Ureter (tissue), 1 donor: ENCODE data around the gene BCL2A1. TPM values are rescaled to one million over a fixed set of nuclear protein-coding genes. Genes with fewer than 3 reads are reported as not detected.
"Not testable (repeated sequence)": the region's sequence is repeated elsewhere in the genome, so short reads cannot be mapped to it uniquely, and the experiment has no call there.

Source experiments
- DNase-seq: peaks from one replicate; pipeline ENCODE4 v3.0.0-alpha.2; 2020; ENCODE audit warnings: low spot score
- total RNA-seq: library from RNA; stranded (reverse); gene quantifications from one replicate; pipeline ENCODE4 v1.2.4, GENCODE V29; 2023
- donor health status: DM: yes; HTN: yes; CAD: no.

Gene BCL2A1
- total RNA-seq, 1 donor from 2014 or later, result 0.83 TPM

DNA sequence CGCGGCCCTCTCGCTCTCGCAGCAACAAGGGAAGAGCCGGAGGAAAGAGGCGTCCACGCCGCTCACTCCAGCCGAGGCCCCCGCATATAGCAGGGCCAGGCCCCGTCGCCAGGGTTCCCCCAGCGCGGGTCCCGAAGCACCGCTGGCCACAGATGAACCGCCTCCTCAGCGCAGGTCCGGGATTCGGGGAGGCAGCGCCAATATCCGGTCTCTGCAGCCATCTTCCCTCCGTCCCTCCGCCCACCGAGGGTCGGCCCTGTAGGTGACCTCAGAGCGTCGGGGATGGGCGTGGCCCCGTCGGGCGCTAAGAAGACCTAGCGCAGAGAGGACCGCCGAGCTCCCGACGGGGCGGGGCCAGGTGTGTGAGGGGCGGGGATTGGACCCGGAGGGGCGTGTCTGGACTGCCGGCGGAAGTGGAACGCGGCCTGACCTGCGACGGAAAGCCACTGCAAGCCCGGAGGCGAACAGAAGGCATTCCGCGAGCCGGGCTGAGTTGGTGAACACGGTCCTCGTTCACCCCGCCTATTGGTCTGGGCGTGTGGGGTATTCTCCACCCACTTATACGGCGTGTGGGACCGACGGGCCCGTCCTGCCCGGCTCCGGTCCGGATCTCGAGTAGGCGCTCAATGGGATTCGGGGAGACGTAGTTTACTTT lies 47.4 kb downstream of the BCL2A1 start:
- DNase-seq, result peak; percentile 97

DNA sequence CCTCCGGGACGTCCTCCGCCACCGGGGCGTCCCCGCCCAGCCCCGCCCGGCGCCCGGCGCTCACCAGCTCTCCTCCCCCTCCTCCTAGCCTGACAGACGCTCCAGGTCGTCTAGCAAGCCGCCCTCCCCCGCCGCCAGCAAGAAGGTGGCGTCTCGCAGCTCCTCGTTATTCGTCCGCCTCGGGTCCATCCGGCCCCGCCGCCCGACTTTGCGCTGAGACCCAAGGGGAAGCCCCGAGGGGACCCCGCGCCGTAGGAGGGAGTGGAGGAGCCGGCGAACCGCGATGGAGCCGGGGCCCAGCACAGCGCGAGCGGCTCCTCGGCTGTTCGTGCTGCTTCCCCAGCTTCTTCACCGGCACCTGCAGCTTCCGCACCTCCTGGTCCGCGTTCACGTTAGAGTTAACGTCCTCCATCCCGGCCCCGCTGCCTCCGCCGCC lies 47.9 kb downstream of the BCL2A1 start:
- peak; percentile 59 for DNase-seq

DNA sequence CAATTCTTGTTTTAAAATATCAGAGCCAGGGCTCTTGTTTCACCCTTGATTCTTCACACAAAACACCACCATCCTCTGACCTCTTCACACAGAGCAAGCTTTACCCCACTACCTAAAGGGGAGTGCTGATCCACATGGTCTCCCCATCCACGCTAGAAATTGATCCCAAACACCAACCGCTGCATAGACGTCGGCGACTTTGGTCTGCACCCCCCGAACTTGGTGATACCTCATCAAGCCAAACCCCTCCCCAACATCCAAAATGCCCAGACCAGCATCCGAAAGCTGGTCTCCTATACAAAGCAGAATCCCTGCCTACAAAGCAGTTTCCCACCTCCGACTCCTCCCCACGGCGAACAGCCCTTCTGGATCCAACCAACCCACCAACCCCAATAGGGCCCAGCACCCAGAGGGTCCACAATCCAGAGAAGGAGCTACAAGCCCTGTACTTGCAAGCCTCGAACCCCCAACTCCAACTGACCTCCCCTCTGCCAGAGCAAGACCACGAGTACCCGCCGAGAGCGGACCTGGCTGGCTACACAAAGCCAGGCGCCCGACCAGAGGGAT lies 48.4 kb downstream of the BCL2A1 start:
- DNase-seq, result no peak

DNA sequence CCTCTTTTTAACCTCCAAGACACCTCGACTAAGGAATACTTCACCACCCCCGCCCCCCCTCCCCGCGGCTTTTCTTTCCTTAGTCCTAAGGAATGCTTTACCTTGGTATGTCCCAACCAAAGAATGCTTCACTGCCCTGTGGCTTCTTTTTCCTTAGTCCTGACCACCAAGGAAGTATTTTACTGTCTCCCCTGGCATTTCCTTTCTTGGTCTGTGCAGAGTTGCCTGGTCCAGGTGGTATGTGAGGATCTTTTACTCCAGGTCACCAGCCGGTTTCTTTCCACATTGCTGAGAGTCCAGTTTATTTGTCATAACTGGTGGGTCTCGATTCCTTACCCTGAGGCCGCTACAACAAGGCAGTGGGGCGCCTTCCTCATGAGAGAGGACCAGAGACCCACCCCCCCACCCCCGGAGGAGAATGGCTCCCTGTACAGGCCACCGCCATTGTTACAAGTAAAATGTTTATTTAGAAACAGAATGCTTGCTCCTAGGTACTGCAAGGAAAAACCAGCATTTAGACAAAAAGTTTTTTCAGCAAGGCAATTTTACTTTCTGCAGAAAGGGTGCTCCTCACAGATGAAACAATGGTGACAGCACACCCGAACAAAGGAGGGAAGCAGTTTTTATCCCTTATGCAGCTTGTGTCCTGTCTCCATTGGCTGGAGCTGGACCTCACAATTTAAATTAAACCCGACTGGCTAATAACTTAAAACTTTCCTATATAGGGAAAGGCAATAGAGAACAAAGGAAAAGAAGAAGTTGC lies 51.1 kb downstream of the BCL2A1 start:
- no peak for DNase-seq

DNA sequence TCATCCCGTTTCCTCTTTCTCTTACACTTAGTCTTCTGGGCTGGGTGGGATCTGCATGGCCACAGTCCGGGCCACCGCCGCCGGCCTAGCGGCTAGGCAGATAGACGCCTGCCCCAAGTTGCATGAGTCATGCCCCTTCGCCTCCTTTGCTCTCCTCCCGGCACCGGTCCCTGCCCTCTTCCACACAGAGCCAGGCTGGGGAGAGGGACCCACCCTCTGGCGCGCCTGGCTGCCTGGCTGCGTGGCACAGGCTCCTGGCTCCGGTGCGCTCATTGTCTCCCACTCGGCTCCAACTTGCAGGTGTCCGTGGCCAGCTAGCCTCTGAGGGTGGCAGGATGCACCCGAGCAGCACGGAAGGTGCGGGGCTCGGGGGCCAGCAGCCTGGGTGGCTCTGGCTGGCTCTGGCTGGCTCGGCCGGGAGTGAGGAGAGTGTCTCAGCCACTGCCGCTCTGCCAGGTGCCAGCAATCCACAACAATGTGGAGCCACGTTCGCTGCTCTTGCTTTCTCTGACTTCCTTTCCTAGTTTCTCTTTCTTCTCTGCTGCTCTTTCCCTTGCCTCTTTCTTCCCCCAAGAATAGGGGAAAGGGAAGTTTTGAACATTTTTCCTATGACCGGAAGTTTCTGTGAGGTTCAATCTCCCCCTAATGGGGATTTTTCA lies 51.8 kb downstream of the BCL2A1 start:
- no peak for DNase-seq

DNA sequence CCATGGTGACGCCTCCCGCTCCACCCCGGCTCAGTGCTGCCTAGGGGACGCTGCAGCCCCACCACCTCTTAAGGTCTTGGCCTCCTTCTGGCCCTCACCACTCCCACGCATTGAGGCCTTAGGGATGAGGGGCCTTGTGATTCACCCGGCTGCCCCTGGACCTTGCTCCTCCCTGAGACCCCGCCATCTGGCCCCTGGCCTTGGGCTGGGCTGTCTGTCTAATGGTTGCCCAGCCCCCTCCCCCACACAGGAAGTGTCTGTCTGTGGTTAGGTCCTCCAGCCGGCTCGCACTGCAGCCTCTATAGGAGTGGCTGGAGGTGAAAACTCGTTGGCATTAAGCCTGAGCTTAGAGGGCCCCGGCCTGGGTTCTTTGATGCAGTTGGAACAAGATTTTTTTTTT lies 52.7 kb downstream of the BCL2A1 start:
- no peak for DNase-seq

DNA sequence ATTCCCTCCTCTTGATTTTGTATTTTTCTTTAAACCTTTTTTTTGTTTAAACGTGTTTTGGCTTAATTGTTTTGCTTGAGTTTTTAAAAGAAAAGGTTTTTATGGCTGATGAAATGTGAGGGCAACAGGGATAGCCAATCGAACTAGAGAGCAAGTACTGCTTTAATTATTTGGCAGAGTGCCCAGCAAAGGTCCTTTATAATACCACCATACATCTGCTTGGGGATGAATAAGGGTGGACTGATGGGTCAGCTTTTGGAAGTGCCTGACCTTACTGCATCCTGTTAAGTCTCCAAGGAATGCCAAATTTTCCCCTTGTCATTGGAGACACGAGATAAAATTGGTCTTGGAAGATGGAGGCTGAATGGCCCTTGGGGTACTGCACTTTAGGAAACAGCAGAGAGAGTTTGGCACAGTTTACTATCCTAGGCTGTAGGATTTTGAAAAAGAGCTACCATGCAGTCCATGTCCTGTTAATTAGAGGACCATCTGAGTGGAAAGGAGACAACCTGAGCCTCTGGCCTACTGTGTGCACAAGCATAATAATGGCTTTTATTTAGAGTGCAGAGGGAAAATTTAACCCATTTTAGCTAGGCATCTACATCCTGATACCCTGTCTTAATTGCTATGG lies 54.4 kb downstream of the BCL2A1 start:
- no peak for DNase-seq

DNA sequence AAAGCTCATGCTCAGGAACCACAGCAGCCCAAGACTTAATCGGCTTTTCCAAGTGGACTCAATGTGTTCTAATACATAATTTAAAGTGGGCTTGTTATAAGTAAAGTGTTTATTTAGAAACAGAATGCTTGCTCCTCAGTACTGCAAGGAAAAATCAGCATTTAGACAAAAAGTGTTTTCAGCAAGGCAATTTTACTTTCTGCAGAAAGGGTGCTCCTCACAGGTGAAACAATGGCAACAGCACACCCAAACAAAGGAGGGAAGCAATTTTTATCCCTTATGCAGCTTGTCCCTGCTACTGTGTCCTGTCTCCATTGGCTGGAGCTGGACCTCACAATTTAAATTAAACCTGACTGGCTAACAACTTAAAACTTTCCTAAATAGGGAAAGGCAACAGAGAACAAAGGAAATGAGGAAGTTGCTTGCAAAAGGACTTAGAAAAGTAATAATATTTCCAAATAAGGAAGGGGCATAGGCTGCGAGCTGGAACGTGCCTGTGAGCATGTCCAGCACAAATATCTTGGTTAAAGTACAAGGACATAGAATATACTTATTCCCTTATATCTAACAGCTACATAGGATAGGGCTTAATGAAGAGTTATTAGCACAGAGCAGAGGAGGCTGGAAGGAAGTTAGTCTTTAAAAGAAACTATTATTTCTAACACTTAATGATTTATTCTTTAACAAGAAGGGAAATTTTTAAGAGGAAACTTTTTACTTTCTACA lies 55.1 kb downstream of the BCL2A1 start:
- DNase-seq, result not testable (repeated sequence)

DNA sequence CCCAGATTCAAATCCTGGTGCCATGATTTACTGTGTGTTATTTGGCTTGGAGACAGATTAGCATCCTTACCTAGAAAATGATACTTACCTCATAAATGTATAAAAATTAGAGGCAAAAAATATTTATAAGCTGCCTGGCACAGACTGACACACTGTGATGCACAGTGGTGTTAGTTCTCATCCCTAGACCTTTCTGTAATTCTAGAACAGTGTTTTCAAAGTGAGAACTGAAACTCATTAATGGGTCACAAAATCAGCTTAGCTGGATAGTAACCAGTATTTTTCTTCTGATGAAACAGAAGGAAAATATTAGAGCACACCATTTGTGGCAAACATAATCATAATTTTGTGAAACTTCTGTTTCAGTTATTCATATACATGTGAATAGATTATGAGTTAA lies 56.3 kb downstream of the BCL2A1 start:
- no peak for DNase-seq

Other genes starting within 250 kb of the BCL2A1 start
- gene MTHFS, start 74.2 kb downstream of the BCL2A1 start, total RNA-seq, result 24.9 TPM
- gene ZFAND6, start 88.5 kb upstream of the BCL2A1 start, total RNA-seq, result 99.5 TPM
- gene FAH, start 181.8 kb upstream of the BCL2A1 start, total RNA-seq, result 34.9 TPM